ENCODE results near the gene PJVK.

PJVK gene

DNA sequence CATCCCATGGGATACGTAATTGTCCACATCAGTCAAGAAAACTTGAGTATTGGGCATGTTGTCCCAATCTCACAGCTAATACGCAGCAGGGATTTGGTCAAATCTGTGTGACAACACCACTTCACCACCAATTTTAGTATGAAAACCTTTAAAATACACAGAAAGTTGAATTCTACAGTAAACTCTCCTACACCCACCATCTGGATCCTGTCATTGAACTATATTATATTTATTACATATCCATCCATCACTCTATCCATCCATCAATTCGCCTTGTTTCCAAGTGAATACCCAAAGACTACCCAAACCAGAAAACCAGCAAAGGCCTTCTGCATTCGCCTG is 28.1 kb downstream of the PJVK start:
- H3K4me1 ChIP-seq (ENCODE audit: control insufficient read depth in 2 of 2, insufficient read depth in 2 of 2, low read length in 2 of 2), result peaks cover 18 to 24% of the 10 kb centered on the region in 2 donors
- H3K27me3 ChIP-seq (ENCODE audit: control insufficient read depth in 2 of 2, insufficient read depth in 2 of 2, low read length in 2 of 2), result no peaks in the 10 kb centered on the region
- peak overlapping the region; percentile 91 to 100 for H3K4me3 ChIP-seq (ENCODE audit: low read length in 2 of 2)
- peak overlapping the region; percentile 91 to 98 for H3K27ac ChIP-seq (ENCODE audit: low read depth in 2 of 2, low read length in 2 of 2)
- H3K9ac ChIP-seq (ENCODE audit: low read depth in 1 of 2, low read length in 2 of 2), result peak overlapping the region; percentile 88 to 99
- H3K9me3 ChIP-seq (ENCODE audit: control insufficient read depth in 2 of 2, low read length in 2 of 2), result no peaks in the 10 kb centered on the region
- no peaks in the 10 kb centered on the region for H3K36me3 ChIP-seq (ENCODE audit: control insufficient read depth in 2 of 2, insufficient read depth in 2 of 2, low read length in 2 of 2)

DNA sequence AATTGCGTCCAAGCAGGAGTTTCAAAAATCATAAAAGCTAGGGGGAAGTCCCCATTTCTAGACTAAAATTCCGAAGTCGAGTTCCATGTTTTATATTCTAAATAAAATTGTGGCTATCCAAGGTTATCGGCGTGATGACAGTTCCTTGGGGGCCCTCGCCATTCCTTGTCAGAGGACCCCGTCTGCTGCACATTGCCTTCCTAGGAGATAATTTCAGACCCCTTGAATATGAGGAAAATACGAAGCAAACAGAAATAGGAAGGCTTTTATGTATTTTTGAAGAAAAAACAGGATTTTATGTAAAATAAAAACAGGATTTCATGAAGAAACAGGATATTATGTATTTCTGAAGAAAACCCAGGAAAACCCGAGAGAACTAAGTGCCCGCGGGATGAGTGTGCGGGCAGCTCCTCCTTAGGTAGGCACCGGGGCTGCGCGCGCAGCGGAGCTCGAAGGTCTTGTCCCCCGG is 28.6 kb downstream of the PJVK start:
- H3K27me3 ChIP-seq (ENCODE audit: control insufficient read depth in 2 of 2, insufficient read depth in 2 of 2, low read length in 2 of 2), result no peaks in the 10 kb centered on the region
- no peaks in the 10 kb centered on the region for H3K9me3 ChIP-seq (ENCODE audit: control insufficient read depth in 2 of 2, low read length in 2 of 2)
- H3K4me1 ChIP-seq (ENCODE audit: control insufficient read depth in 2 of 2, insufficient read depth in 2 of 2, low read length in 2 of 2), result peaks cover 18 to 24% of the 10 kb centered on the region in 2 donors
- peak overlapping the region; percentile 72 to 81 for H3K4me3 ChIP-seq (ENCODE audit: low read length in 2 of 2)
- peak overlapping the region; percentile 91 to 98 for H3K27ac ChIP-seq (ENCODE audit: low read depth in 2 of 2, low read length in 2 of 2)
- H3K36me3 ChIP-seq (ENCODE audit: control insufficient read depth in 2 of 2, insufficient read depth in 2 of 2, low read length in 2 of 2), result no peaks in the 10 kb centered on the region
- peak overlapping the region; percentile 58 to 87 for H3K9ac ChIP-seq (ENCODE audit: low read depth in 1 of 2, low read length in 2 of 2)

DNA sequence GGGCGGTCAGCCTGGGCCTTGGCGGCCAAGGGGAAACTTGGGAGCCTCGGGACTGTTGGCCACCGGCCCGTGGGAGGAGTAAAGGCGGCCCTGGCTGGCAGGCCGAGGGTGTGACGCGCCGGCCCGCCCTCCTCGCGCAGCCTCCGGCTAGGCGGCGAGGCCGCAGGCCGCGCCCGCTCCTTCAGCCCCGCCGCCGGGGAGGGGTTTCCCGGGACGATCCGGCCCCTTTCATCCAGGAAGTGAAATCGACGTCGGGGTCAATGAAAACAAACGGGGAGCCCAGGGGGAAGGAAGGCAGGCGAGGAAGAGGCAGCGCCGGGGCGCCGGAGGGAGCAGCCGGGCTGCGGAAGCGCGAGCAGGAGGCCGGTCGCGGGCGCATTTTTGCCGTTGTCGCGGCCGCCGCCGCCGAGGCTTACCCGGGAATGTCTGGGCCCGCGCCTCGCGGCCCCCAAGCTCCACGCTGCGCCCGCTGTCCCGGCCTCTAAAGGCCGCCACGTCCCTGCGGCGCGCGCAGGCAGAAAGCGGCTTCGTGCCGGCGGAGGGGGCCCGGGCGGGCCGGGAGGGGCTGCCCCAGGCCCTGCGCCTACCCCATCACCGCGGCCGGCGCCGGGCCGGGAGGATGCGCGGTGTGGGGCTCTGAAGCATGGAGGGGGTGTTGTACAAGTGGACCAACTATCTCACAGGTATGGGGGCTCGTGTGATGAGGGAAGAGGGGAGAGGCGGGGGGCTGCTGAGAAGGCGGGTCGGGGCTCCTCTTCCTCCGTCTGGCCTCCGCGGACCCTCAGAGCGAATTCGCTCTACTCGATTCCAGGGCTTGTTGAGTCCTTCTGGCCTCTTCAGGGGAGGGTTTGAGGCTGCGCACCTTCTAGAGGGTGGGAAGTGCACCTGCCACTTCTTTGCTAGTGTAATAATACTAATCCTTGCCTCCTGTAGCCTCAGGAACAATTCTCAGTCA is 29.3 kb downstream of the PJVK start, which contains the start of gene PLEKHA3:
TSS of gene PLEKHA3 (plus strand) at position 231 of the 955 bp plus-strand sequence. CDS start at position 644, 413 bp downstream.
- Histone ChIP-seq H3K4me1 (ENCODE audit: control insufficient read depth in 2 of 2, insufficient read depth in 2 of 2, low read length in 2 of 2) (peaks cover 18 to 24% of the 10 kb centered on the region in 2 donors), H3K4me3 (ENCODE audit: low read length in 2 of 2) (peak within 1 kb of the TSS; percentile 81 to 91), H3K27me3 (ENCODE audit: control insufficient read depth in 2 of 2, insufficient read depth in 2 of 2, low read length in 2 of 2) (no peaks in the 10 kb centered on the region)

DNA sequence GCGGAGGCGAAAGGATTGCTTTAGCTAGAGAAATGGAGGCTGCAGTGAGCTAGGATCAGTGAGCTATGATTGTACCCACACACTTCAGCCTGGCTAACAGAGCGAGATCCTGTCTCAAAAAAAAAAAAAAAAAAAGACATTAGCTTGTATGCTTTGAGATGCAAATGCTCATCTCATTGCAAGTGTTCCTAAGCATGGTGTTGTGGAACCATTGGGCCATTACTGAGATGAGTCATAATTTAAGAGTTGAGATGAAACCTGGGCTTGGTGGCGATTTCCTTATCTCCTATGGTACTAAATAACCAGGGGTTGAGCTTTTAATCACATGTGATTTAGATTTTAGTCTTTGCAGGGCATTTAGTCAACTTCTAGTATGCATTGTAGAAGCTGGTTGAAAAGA is 31.3 kb downstream of the PJVK start:
- H3K27me3 ChIP-seq (ENCODE audit: control insufficient read depth in 2 of 2, insufficient read depth in 2 of 2, low read length in 2 of 2), result no peaks in the 10 kb centered on the region
- peaks cover 4 to 7% of the 10 kb centered on the region in 2 donors for H3K36me3 ChIP-seq (ENCODE audit: control insufficient read depth in 2 of 2, insufficient read depth in 2 of 2, low read length in 2 of 2)
- no peaks in the 10 kb centered on the region for H3K9me3 ChIP-seq (ENCODE audit: control insufficient read depth in 2 of 2, low read length in 2 of 2)
- peak overlapping the region; percentile 1 to 17 for H3K4me3 ChIP-seq (ENCODE audit: low read length in 2 of 2)
- no peak overlapping the region for H3K27ac ChIP-seq (ENCODE audit: low read depth in 2 of 2, low read length in 2 of 2)
- no peak overlapping the region for H3K9ac ChIP-seq (ENCODE audit: low read depth in 1 of 2, low read length in 2 of 2)
- peaks cover 18 to 24% of the 10 kb centered on the region in 2 donors for H3K4me1 ChIP-seq (ENCODE audit: control insufficient read depth in 2 of 2, insufficient read depth in 2 of 2, low read length in 2 of 2)

More for the DNA sequence above, 29.3 kb downstream of the PJVK start, which contains the start of gene PLEKHA3:
- H3K9me3 ChIP-seq (ENCODE audit: control insufficient read depth in 2 of 2, low read length in 2 of 2), result no peaks in the 10 kb centered on the region
- peak within 1 kb of the TSS; percentile 91 to 98 for H3K27ac ChIP-seq (ENCODE audit: low read depth in 2 of 2, low read length in 2 of 2)
- H3K9ac ChIP-seq (ENCODE audit: low read depth in 1 of 2, low read length in 2 of 2), result peak within 1 kb of the TSS; percentile 76 to 88
- H3K36me3 ChIP-seq (ENCODE audit: control insufficient read depth in 2 of 2, insufficient read depth in 2 of 2, low read length in 2 of 2), result no peaks in the 10 kb centered on the region

DNA sequence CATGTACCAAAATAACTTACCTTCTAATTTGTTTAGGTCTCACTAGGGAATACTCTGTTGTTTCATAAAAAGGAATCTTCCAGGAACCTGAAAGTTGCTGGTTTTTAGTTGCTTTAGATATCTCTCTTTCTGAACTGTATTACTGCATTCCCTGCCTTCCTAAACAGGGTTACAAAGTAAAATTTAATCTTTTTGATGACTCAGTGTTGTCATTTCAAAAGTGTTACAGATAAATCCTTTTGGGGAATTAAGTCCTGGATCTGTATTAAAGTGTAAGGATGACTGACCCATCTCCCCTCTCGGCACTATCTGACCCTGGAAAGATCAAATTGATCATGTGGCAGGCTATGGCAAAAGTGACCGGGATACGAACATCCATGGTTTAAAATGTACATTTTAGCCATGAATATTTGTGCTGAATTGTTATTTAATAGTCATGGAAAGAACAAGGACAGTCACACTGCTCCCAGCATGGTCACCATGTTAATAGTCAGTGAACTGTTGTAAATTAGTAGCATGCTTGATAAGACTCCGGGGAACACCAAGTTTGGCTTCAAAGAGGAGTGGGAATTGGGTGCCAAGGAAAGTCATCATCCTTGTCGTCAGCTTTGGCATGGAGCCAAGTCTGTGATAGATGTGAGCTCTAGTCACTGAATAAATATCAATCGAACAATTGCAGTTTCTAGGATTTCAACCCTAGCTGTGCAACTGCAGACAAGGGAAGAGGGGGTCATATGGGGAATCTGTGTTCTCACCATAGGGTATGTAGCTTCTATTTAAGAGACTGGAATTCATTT is 33.3 kb downstream of the PJVK start:
- peaks cover 5 to 7% of the 10 kb centered on the region in 2 donors for H3K36me3 ChIP-seq (ENCODE audit: control insufficient read depth in 2 of 2, insufficient read depth in 2 of 2, low read length in 2 of 2)
- H3K9ac ChIP-seq (ENCODE audit: low read depth in 1 of 2, low read length in 2 of 2), result no peak overlapping the region
- H3K4me1 ChIP-seq (ENCODE audit: control insufficient read depth in 2 of 2, insufficient read depth in 2 of 2, low read length in 2 of 2), result peaks cover 16 to 17% of the 10 kb centered on the region in 2 donors
- no peaks in the 10 kb centered on the region for H3K9me3 ChIP-seq (ENCODE audit: control insufficient read depth in 2 of 2, low read length in 2 of 2)
- H3K27me3 ChIP-seq (ENCODE audit: control insufficient read depth in 2 of 2, insufficient read depth in 2 of 2, low read length in 2 of 2), result no peaks in the 10 kb centered on the region
- H3K27ac ChIP-seq (ENCODE audit: low read depth in 2 of 2, low read length in 2 of 2), result no peak overlapping the region
- no peak overlapping the region for H3K4me3 ChIP-seq (ENCODE audit: low read length in 2 of 2)

DNA sequence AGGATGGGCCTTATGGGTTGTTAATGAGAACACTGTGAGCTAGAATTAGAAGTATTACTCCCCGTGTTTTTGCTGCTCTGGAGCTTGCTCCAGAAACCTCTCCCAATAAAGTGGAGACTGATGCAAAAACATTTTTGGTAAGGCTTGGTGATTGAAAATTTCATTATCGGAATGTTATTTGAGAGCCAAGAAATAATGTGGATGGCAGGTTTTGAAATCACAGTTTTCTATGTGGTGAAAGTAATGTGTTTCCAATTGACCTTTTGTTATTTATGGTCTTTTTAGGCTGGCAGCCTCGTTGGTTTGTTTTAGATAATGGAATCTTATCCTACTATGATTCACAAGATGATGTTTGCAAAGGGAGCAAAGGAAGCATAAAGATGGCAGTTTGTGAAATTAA is 34.2 kb downstream of the PJVK start:
- Histone ChIP-seq H3K36me3 (ENCODE audit: control insufficient read depth in 2 of 2, insufficient read depth in 2 of 2, low read length in 2 of 2) (peaks cover 7 to 9% of the 10 kb centered on the region in 2 donors), H3K27me3 (ENCODE audit: control insufficient read depth in 2 of 2, insufficient read depth in 2 of 2, low read length in 2 of 2) (no peaks in the 10 kb centered on the region), H3K9me3 (ENCODE audit: control insufficient read depth in 2 of 2, low read length in 2 of 2) (no peaks in the 10 kb centered on the region), H3K9ac (ENCODE audit: low read depth in 1 of 2, low read length in 2 of 2) (no peak overlapping the region), H3K4me1 (ENCODE audit: control insufficient read depth in 2 of 2, insufficient read depth in 2 of 2, low read length in 2 of 2) (peaks cover 11 to 12% of the 10 kb centered on the region in 2 donors), H3K27ac (ENCODE audit: low read depth in 2 of 2, low read length in 2 of 2) (no peak overlapping the region), H3K4me3 (ENCODE audit: low read length in 2 of 2) (no peak overlapping the region)

DNA sequence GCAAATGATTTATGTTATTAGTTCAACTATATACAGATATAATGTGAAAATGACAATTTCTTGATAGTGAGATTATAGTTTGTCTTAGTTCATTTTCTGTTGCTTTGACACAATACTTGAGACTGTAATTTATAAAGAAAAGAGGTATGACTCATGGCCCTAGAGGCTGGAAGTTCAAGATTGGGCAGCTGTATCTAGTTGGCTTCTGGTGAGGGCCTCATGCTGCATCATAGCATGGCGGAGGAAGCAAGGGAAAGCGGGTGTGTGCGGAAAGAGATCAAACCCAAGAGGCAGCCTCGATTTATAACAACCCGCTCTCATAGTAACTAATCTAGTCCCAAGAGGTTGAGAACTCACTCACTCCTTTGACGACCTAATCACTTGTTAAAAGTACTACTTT is 40.4 kb downstream of the PJVK start:
- Histone ChIP-seq H3K4me1 (ENCODE audit: control insufficient read depth in 2 of 2, insufficient read depth in 2 of 2, low read length in 2 of 2) (peaks cover 0 to 7% of the 10 kb centered on the region in 2 donors), H3K27me3 (ENCODE audit: control insufficient read depth in 2 of 2, insufficient read depth in 2 of 2, low read length in 2 of 2) (no peaks in the 10 kb centered on the region), H3K4me3 (ENCODE audit: low read length in 2 of 2) (no peak overlapping the region), H3K9ac (ENCODE audit: low read depth in 1 of 2, low read length in 2 of 2) (no peak overlapping the region), H3K27ac (ENCODE audit: low read depth in 2 of 2, low read length in 2 of 2) (no peak overlapping the region), H3K9me3 (ENCODE audit: control insufficient read depth in 2 of 2, low read length in 2 of 2) (no peaks in the 10 kb centered on the region), H3K36me3 (ENCODE audit: control insufficient read depth in 2 of 2, insufficient read depth in 2 of 2, low read length in 2 of 2) (peaks cover 30 to 47% of the 10 kb centered on the region in 2 donors)

DNA sequence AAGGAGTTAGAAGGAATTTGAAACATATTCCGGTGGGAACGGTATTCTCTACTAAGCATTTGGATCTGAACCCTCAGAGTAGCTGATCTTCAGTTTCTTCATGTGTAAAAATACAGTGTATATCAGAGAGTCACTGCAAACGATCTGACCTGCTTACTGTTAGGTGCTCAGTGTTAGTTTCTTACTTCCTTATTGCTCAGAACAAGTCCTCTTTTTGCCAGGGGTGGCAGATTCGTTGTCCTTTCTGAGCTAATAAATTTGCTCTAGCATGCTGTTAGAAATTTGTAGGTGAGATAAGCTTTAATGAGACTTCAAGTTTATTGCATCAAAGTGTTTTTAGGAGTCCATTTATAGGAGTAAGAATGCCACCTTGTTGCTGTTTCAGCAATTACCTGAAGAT is 44.9 kb downstream of the PJVK start:
- peaks cover 0 to 7% of the 10 kb centered on the region in 2 donors for H3K4me1 ChIP-seq (ENCODE audit: control insufficient read depth in 2 of 2, insufficient read depth in 2 of 2, low read length in 2 of 2)
- no peaks in the 10 kb centered on the region for H3K27me3 ChIP-seq (ENCODE audit: control insufficient read depth in 2 of 2, insufficient read depth in 2 of 2, low read length in 2 of 2)
- H3K4me3 ChIP-seq (ENCODE audit: low read length in 2 of 2), result no peak overlapping the region
- no peaks in the 10 kb centered on the region for H3K9me3 ChIP-seq (ENCODE audit: control insufficient read depth in 2 of 2, low read length in 2 of 2)
- peaks cover 49 to 53% of the 10 kb centered on the region in 2 donors for H3K36me3 ChIP-seq (ENCODE audit: control insufficient read depth in 2 of 2, insufficient read depth in 2 of 2, low read length in 2 of 2)
- H3K27ac ChIP-seq (ENCODE audit: low read depth in 2 of 2, low read length in 2 of 2), result peak overlapping the region in 1 of 2 donors; percentile 37
- no peak overlapping the region for H3K9ac ChIP-seq (ENCODE audit: low read depth in 1 of 2, low read length in 2 of 2)

DNA sequence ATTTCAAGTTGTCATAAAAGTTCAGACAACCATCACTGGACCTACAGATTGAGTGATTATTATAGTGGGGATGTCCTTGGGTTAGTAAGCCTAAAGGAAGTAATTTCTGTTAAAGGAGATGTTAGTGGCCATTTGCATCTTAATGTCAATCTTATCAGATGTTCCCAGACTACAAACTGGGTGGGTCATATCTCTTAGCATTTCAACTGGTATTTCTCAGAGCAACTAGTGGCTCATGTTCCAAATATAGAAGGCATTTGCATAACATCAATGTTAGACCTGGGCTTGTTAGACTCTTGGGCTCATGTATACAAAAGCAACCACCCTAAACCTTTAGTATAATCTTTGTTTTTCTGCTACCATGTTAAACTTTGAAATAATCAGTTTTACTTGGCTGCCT is 47.0 kb downstream of the PJVK start:
- H3K4me1 ChIP-seq (ENCODE audit: control insufficient read depth in 2 of 2, insufficient read depth in 2 of 2, low read length in 2 of 2), result peaks cover 0 to 7% of the 10 kb centered on the region in 2 donors
- H3K4me3 ChIP-seq (ENCODE audit: low read length in 2 of 2), result no peak overlapping the region
- no peaks in the 10 kb centered on the region for H3K9me3 ChIP-seq (ENCODE audit: control insufficient read depth in 2 of 2, low read length in 2 of 2)
- peaks cover 56% of the 10 kb centered on the region in 2 donors for H3K36me3 ChIP-seq (ENCODE audit: control insufficient read depth in 2 of 2, insufficient read depth in 2 of 2, low read length in 2 of 2)
- no peak overlapping the region for H3K27ac ChIP-seq (ENCODE audit: low read depth in 2 of 2, low read length in 2 of 2)
- no peak overlapping the region for H3K9ac ChIP-seq (ENCODE audit: low read depth in 1 of 2, low read length in 2 of 2)
- no peaks in the 10 kb centered on the region for H3K27me3 ChIP-seq (ENCODE audit: control insufficient read depth in 2 of 2, insufficient read depth in 2 of 2, low read length in 2 of 2)

Measured in mucosa of rectum (tissue), 2 donors.